Stimulated activated CD4-positive, alpha-beta T cell treated with anti-CD3 and anti-CD28 coated beads, Interleukin-2, amount 100 ng/mL, for 48 hours (primary cell): ENCODE measurements around the gene ARHGEF16.

Experiments
- DNase-seq, 2 donors: peaks; one replicate each; pipeline ENCODE4 v3.0.0-alpha.2; 2020

Gene ARHGEF16

GRCh38 chr1:3423245-3423829, 31.1 kb upstream of the ARHGEF16 start:
- no peak for DNase-seq

- no peak for DNase-seq
Measured at GRCh38 chr1:3423896-3424611, 30.4 kb upstream of the ARHGEF16 start.

- no peak for DNase-seq
Measured at GRCh38 chr1:3425486-3426215, 28.8 kb upstream of the ARHGEF16 start.

GRCh38 chr1:3426956-3427535, 27.4 kb upstream of the ARHGEF16 start:
- no peak for DNase-seq

- DNase-seq = no peak
Measured at GRCh38 chr1:3427711-3428704, 26.5 kb upstream of the ARHGEF16 start.

GRCh38 chr1:3428899-3429298, 25.6 kb upstream of the ARHGEF16 start:
- DNase-seq = no peak

- DNase-seq = no peak
Measured at GRCh38 chr1:3429320-3429719, 25.1 kb upstream of the ARHGEF16 start.

GRCh38 chr1:3429766-3430165, 24.7 kb upstream of the ARHGEF16 start:
- no peak for DNase-seq

GRCh38 chr1:3430406-3430805, 24.1 kb upstream of the ARHGEF16 start:
- DNase-seq = no peak

GRCh38 chr1:3430820-3431219, 23.6 kb upstream of the ARHGEF16 start:
- DNase-seq = no peak

- DNase-seq = no peak
Measured at GRCh38 chr1:3431266-3431665, 23.2 kb upstream of the ARHGEF16 start.

GRCh38 chr1:3431686-3432085, 22.8 kb upstream of the ARHGEF16 start:
- no peak for DNase-seq

- DNase-seq = no peak
Measured at GRCh38 chr1:3432306-3432705, 22.2 kb upstream of the ARHGEF16 start.

GRCh38 chr1:3433076-3433475, 21.4 kb upstream of the ARHGEF16 start:
- no peak for DNase-seq

- no peak for DNase-seq
Measured at GRCh38 chr1:3433596-3434320, 20.7 kb upstream of the ARHGEF16 start.

- no peak for DNase-seq
Measured at GRCh38 chr1:3434406-3435110, 19.9 kb upstream of the ARHGEF16 start.

GRCh38 chr1:3435666-3436065, 18.8 kb upstream of the ARHGEF16 start:
- DNase-seq = no peak

GRCh38 chr1:3436451-3436850, 18.0 kb upstream of the ARHGEF16 start:
- DNase-seq = no peak

GRCh38 chr1:3436901-3437300, 17.6 kb upstream of the ARHGEF16 start:
- no peak for DNase-seq

- DNase-seq = no peak
Measured at GRCh38 chr1:3438661-3439180, 15.7 kb upstream of the ARHGEF16 start.
